Muscle layer of duodenum (tissue), 2 donors: ENCODE data around the gene NOTCH3.
A peak's percentile ranks its signal among the peaks of the same experiment; 100 is the strongest.

ENCODE experiments used
- H3K27ac ChIP-seq: one replicate; pipeline ENCODE4 v1.7.0; 2013; ENCODE audit warnings: mild to moderate bottlenecking, low read length
- H3K27me3 ChIP-seq: one replicate; pipeline ENCODE4 v1.7.0; 2013; ENCODE audit warnings: low read depth, mild to moderate bottlenecking, control low read depth, low read length
- H3K36me3 ChIP-seq, 2 donors: one replicate each; pipeline ENCODE4 v1.7.0; 2013; ENCODE audit warnings: low read length in 2 of 2, control low read depth in 1 of 2, mild to moderate bottlenecking in 1 of 2; ENCODE audit not compliant: insufficient read depth in 2 of 2, control insufficient read depth in 1 of 2
- H3K4me1 ChIP-seq, 2 donors: one replicate each; pipeline ENCODE4 v1.7.0; 2013; ENCODE audit warnings: low read length in 2 of 2, mild to moderate bottlenecking in 2 of 2, control low read depth in 1 of 2, moderate library complexity in 1 of 2; ENCODE audit not compliant: insufficient read depth in 2 of 2, control insufficient read depth in 1 of 2
- H3K4me3 ChIP-seq, 2 donors: one replicate each; pipeline ENCODE4 v1.7.0; 2013; ENCODE audit warnings: low read length in 2 of 2, low read depth in 1 of 2, mild to moderate bottlenecking in 1 of 2
- H3K9me3 ChIP-seq, 2 donors: one replicate each; pipeline ENCODE4 v1.7.0; 2013; ENCODE audit warnings: low read length in 2 of 2, control low read depth in 1 of 2, mild to moderate bottlenecking in 1 of 2; ENCODE audit not compliant: control insufficient read depth in 1 of 2
- donor health status: healthy.

NOTCH3 gene

GRCh38 chr19:15231271-15231670 lies 30.5 kb upstream of the NOTCH3 start:
- Histone ChIP-seq H3K27ac (no peak overlapping the region), H3K4me1 (peaks cover 0 to 14% of the 10 kb centered on the region in 2 donors), H3K36me3 (peaks cover 4 to 9% of the 10 kb centered on the region in 2 donors), H3K4me3 (no peak overlapping the region), H3K9me3 (no peaks in the 10 kb centered on the region), H3K27me3 (peaks cover 10% of the 10 kb centered on the region)

- peaks cover 0 to 24% of the 10 kb centered on the region in 2 donors for H3K4me1 ChIP-seq
- peaks cover 8% of the 10 kb centered on the region for H3K27me3 ChIP-seq
- no peaks in the 10 kb centered on the region for H3K36me3 ChIP-seq
- no peak overlapping the region for H3K27ac ChIP-seq
- no peak overlapping the region for H3K4me3 ChIP-seq
- H3K9me3 ChIP-seq = no peaks in the 10 kb centered on the region
These were observed 26.5 kb upstream of the NOTCH3 start for GRCh38 chr19:15227261-15227660.

DNA sequence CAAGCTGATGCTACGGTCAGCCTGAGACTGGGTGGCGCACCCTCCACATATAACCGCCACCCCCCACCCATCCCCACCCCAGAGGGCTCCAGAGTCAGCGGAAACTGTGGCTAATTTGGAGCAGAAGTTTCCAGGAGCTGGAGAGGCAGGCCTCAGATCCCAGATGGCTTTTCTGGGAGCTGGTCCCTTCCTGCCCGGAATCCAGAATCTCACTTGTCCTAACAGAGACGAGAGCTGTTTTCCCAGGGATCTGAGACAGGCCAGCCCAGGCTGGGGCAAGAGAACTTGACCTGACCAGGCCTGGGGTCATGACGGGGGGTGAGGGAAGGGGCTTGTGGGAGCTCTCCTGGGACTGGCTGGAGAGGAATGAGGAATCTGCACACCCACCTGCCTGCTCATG lies 25.0 kb upstream of the NOTCH3 start:
- Histone ChIP-seq H3K27ac (no peak overlapping the region), H3K9me3 (no peaks in the 10 kb centered on the region), H3K27me3 (no peaks in the 10 kb centered on the region), H3K4me3 (no peak overlapping the region), H3K36me3 (no peaks in the 10 kb centered on the region), H3K4me1 (peaks cover 0 to 15% of the 10 kb centered on the region in 2 donors)

DNA sequence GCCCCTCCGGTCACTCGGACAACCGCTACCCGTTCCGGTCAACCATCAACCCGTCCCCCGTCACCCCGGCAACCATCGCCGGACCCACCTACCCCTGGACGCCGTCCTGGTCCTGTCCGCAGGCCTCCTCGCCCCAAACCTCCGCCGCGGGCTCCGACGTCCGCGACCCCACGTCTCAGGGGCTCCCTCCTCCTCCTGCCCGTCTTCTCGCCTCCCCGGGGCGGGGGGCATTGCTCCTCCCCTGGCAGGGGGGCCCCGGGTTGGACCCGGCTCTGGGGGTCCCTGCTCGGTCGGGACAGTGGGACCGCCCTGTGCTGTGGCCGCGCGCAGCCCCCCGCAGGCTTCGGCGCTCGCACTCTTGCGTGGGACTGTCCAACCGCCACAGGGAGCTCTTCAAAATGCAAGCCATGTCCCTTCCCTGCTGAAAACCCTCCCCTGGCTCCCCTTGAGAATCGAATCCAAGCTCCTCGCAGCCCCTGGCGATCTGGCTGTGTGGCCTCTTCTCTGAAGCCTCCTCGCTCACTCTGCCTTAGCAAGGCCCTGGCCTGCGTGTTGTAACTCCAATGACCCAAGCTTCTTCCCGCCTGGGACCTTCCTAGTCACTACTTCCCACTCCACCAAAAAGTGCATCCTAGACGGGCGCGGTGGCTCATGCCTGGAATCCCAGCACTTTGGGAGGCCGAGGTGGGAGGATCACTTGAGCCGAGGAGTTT lies 23.0 kb upstream of the NOTCH3 start:
- H3K36me3 ChIP-seq = no peaks in the 10 kb centered on the region
- peaks cover 0 to 15% of the 10 kb centered on the region in 2 donors for H3K4me1 ChIP-seq
- no peak overlapping the region for H3K27ac ChIP-seq
- H3K9me3 ChIP-seq = no peaks in the 10 kb centered on the region
- peak overlapping the region; percentile 39 to 81 for H3K4me3 ChIP-seq
- H3K27me3 ChIP-seq = no peaks in the 10 kb centered on the region

DNA sequence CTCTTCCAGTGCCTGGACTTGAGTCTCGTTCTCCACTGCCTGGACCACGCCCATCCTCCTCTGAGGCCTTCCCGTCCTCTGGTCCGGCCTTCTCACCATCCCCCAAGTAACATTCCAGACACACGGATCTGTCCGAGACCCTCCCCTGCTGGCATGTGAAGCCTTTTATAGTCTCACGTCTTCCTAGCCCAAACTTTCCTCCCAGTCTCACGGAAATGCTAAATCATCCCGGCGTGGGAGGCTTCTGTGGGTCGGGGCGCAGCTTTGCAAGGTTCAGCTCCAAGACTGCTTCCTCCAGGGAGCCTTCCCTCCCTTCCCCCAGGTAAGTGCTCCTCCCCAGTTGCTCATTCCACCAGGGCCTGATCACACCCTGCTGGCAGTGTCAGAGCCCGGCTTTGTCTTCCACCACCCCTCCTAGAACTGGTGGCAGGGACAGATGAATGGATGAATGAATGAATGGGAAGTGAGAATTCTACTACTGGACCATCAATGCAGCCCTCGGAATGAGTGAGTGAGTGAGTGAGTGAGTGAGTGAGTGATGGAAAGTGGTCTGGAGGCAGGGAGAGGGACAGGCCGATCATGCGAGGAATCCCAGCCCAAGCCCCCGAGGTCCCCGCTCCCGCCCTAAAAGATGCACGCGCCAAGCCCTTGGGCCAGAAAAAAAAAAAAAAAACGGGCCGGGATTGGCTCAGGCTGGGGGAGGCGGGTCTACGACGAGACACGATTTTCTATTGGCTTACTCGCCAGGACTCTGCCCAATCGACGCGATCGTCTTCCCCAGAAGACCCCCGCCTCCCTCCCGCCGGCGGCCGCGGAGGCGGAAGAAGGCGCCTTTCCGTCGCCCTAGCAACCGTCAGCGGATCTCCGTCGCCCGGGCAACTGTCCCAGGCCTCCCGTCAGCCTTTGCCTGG lies 22.2 kb upstream of the NOTCH3 start:
- H3K27ac ChIP-seq = no peak overlapping the region
- no peaks in the 10 kb centered on the region for H3K36me3 ChIP-seq
- peaks cover 0 to 15% of the 10 kb centered on the region in 2 donors for H3K4me1 ChIP-seq
- no peaks in the 10 kb centered on the region for H3K27me3 ChIP-seq
- no peaks in the 10 kb centered on the region for H3K9me3 ChIP-seq
- H3K4me3 ChIP-seq = peak overlapping the region; percentile 42 to 81

DNA sequence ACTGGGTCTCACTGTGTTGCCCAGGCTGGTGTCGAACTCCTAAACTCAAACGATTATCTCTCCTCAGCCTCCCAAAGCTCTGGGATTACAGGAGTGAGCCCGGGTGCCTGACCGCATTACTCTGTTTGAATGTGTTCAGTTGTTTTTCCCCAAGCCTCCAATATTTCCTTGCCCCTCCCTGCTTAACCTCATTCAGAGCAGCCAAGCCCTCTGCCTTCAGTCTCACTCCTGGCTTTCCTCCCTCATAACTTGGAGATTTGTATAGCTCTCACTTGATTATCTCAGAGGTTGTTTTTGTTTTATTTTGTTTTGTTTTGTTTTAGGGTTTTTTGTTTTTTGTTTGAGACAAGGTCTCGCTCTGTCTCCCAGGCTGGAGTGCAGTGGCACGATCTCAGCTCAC lies 20.0 kb upstream of the NOTCH3 start:
- H3K9me3 ChIP-seq = no peaks in the 10 kb centered on the region
- H3K4me3 ChIP-seq = no peak overlapping the region
- no peaks in the 10 kb centered on the region for H3K36me3 ChIP-seq
- H3K27me3 ChIP-seq = no peaks in the 10 kb centered on the region
- no peak overlapping the region for H3K27ac ChIP-seq
- peaks cover 0 to 15% of the 10 kb centered on the region in 2 donors for H3K4me1 ChIP-seq

GRCh38 chr19:15218501-15218900 lies 17.7 kb upstream of the NOTCH3 start:
- H3K27ac ChIP-seq = no peak overlapping the region
- no peaks in the 10 kb centered on the region for H3K9me3 ChIP-seq
- H3K4me3 ChIP-seq = no peak overlapping the region
- no peaks in the 10 kb centered on the region for H3K27me3 ChIP-seq
- no peaks in the 10 kb centered on the region for H3K36me3 ChIP-seq
- peaks cover 0 to 9% of the 10 kb centered on the region in 2 donors for H3K4me1 ChIP-seq

GRCh38 chr19:15216363-15216762 lies 15.6 kb upstream of the NOTCH3 start:
- Histone ChIP-seq H3K4me3 (no peak overlapping the region), H3K4me1 (no peaks in the 10 kb centered on the region), H3K9me3 (no peaks in the 10 kb centered on the region), H3K27ac (no peak overlapping the region), H3K27me3 (no peaks in the 10 kb centered on the region), H3K36me3 (no peaks in the 10 kb centered on the region)

DNA sequence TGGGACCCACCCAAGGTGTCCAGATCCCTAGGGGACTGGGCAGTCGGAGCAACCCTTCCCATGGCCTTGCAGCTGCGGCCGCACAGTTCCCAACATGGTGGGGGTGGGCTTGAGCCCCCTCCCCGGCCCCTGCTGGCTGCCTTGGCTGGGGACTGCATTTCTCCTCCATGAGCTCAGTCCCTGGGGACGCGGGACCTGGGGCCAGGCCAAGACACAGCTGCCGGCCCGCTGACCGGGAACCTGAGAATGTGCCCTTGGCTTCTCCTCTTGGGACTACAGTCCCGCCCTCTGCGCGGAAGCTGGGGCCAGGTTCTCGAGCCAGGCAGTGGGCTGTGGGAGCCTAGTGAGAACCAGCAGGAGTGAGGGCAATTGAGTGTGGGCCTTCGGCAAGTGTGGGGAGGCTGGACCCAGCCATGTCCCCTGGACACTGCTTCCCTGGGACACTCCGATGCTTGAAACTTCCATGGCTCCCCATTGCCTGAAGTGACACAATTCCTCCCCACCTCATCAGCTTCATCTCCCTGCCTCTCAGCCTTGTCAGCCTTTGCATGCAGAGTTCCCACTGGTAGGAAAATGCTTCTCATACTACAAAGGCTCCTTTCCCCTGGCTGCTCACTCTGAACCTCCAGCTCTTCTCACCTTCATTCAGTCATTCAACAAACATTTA lies 13.1 kb upstream of the NOTCH3 start:
- Histone ChIP-seq H3K36me3 (no peaks in the 10 kb centered on the region), H3K27ac (no peak overlapping the region), H3K9me3 (no peaks in the 10 kb centered on the region), H3K27me3 (no peaks in the 10 kb centered on the region), H3K4me3 (no peak overlapping the region), H3K4me1 (no peaks in the 10 kb centered on the region)

DNA sequence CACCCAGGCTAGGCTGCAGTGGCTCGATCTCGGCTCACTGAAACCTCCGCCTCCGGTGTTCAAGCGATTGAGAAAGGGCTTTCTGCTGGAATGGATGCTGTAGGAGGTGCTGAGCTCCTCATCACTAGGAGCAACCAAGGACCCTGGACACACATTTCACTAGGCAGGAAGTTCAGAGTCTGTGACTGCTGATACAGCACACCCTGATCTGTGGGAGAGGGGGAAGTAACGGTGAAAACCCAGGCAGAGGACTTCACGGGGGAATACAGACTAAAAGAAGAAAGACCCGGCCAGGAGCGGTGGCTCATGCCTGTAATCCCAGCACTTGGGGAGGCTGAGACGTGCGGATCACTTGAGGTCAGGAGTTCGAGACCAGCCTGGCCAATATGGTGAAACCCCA lies 11.9 kb upstream of the NOTCH3 start:
- Histone ChIP-seq H3K36me3 (no peaks in the 10 kb centered on the region), H3K27ac (no peak overlapping the region), H3K27me3 (no peaks in the 10 kb centered on the region), H3K9me3 (no peaks in the 10 kb centered on the region), H3K4me3 (no peak overlapping the region), H3K4me1 (no peaks in the 10 kb centered on the region)

GRCh38 chr19:15210323-15210781 lies 9.6 kb upstream of the NOTCH3 start:
- no peaks in the 10 kb centered on the region for H3K36me3 ChIP-seq
- no peak overlapping the region for H3K27ac ChIP-seq
- H3K9me3 ChIP-seq = no peaks in the 10 kb centered on the region
- no peaks in the 10 kb centered on the region for H3K4me1 ChIP-seq
- no peaks in the 10 kb centered on the region for H3K27me3 ChIP-seq
- no peak overlapping the region for H3K4me3 ChIP-seq
